ENCODE data around the gene PABPN1.
A peak's percentile ranks its signal among the peaks of the same experiment; 100 is the strongest.

Gene PABPN1

GRCh38 chr14:23327947-23328744, 6.9 kb downstream of the PABPN1 start:
- peak; percentile 78 for DNase-seq

GRCh38 chr14:23335623-23336022, 14.4 kb downstream of the PABPN1 start:
- DNase-seq: no peak

- DNase-seq: no peak
Observed at GRCh38 chr14:23339506-23340268, 18.4 kb downstream of the PABPN1 start.

GRCh38 chr14:23344481-23344880, 23.2 kb downstream of the PABPN1 start:
- no peak for DNase-seq

GRCh38 chr14:23345987-23346692, 24.9 kb downstream of the PABPN1 start:
- DNase-seq: no peak

- DNase-seq: no peak
Observed at GRCh38 chr14:23346693-23347405, 25.6 kb downstream of the PABPN1 start.

- no peak for DNase-seq
Observed at GRCh38 chr14:23347406-23348296, 26.4 kb downstream of the PABPN1 start.

- no peak for DNase-seq
Observed at GRCh38 chr14:23348297-23348655, 27.0 kb downstream of the PABPN1 start.

GRCh38 chr14:23349156-23349845, 28.0 kb downstream of the PABPN1 start:
- DNase-seq: no peak

- DNase-seq: peak; percentile 58
Observed at GRCh38 chr14:23351681-23352505, 30.6 kb downstream of the PABPN1 start.

- DNase-seq: peak; percentile 92
Observed at GRCh38 chr14:23352506-23353432, 31.5 kb downstream of the PABPN1 start, which contains the start of gene SLC22A17. SLC22A17 (minus strand) TSS chr14:23352887.

- no peak for DNase-seq
Observed at GRCh38 chr14:23353433-23353780, 32.1 kb downstream of the PABPN1 start.

GRCh38 chr14:23354990-23355389, 33.7 kb downstream of the PABPN1 start:
- no peak for DNase-seq

GRCh38 chr14:23355871-23356435, 34.7 kb downstream of the PABPN1 start:
- no peak for DNase-seq

GRCh38 chr14:23356662-23357061, 35.4 kb downstream of the PABPN1 start:
- no peak for DNase-seq

GRCh38 chr14:23357261-23357660, 36.0 kb downstream of the PABPN1 start:
- no peak for DNase-seq

GRCh38 chr14:23358042-23358441, 36.8 kb downstream of the PABPN1 start:
- DNase-seq: no peak

- DNase-seq: no peak
Observed at GRCh38 chr14:23358553-23359166, 37.4 kb downstream of the PABPN1 start.
